ENCODE results near the gene DTX2.
"Not testable (repeated sequence)": the region's sequence is repeated elsewhere in the genome, so short reads cannot be mapped to it uniquely, and the experiment has no call there.

The DTX2 gene

GRCh38 chr7:76498583-76499200, 37.2 kb downstream of the DTX2 start:
- H3K36me3 ChIP-seq, result not testable (repeated sequence)

GRCh38 chr7:76499201-76499923, 37.9 kb downstream of the DTX2 start:
- peak overlapping the region; percentile 33; the same call in 1 of the 2 replicates for H3K4me3 ChIP-seq (ENCODE audit: low read depth, low read length)
- not testable (repeated sequence) for H3K4me1 ChIP-seq, H3K27me3 ChIP-seq, DNase-seq, H3K36me3 ChIP-seq, H3K9me3 ChIP-seq

More at GRCh38 chr7:76498583-76499200, 37.2 kb downstream of the DTX2 start:
- DNase-seq; H3K27me3 ChIP-seq; H3K4me1 ChIP-seq; H3K4me3 ChIP-seq (ENCODE audit: low read depth, low read length); H3K9me3 ChIP-seq: not testable (repeated sequence)

- not testable (repeated sequence) for H3K9me3 ChIP-seq, H3K4me1 ChIP-seq, H3K27me3 ChIP-seq, H3K36me3 ChIP-seq
- DNase-seq, result peak; percentile 76
- peak overlapping the region; percentile 8; the same call in 1 of the 2 replicates for H3K4me3 ChIP-seq (ENCODE audit: low read depth, low read length)
These were observed 38.4 kb downstream of the DTX2 start for GRCh38 chr7:76499924-76500241.

DNA sequence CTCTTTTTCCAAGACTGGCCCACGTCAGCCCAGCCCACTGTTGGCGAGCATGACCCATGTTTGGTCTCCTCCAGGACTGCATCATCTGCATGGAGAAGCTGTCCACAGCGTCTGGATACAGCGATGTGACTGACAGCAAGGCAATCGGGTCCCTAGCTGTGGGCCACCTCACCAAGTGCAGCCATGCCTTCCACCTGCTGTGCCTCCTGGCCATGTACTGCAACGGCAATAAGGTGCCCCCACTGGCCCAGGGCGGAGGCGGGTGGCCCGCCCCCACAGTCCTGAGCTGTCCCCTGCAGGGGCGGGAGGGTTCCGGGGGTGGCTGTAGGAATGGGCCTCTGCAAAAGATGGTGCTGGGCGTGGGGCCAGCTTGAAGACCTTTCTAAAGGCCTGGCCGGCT, 40.7 kb downstream of the DTX2 start:
- DNase-seq; H3K4me1 ChIP-seq; H3K36me3 ChIP-seq; H3K27me3 ChIP-seq; H3K4me3 ChIP-seq (ENCODE audit: low read depth, low read length); H3K9me3 ChIP-seq: not testable (repeated sequence)

DNA sequence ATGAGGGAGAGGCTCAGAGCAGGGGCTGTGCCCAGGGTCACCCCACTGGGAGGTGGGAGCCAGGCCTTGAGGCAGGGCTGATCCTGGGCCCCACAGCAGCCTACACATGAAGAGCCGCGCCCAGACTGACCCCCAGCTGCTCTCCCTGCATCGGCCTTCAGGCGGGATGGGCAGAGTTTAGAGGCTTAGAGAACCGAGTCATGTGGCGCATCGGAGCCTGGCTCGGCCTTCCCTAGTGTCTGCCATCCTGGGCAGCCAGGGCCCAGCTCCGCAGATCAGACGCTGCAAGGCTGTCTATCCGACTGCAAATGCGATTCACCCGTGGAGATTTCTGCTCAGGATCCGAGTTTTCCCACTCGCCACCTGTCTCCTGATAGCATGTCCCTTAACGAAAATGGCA, 41.3 kb downstream of the DTX2 start:
- H3K36me3 ChIP-seq; H3K9me3 ChIP-seq; H3K27me3 ChIP-seq; H3K4me1 ChIP-seq; DNase-seq; H3K4me3 ChIP-seq (ENCODE audit: low read depth, low read length): not testable (repeated sequence)

DNA sequence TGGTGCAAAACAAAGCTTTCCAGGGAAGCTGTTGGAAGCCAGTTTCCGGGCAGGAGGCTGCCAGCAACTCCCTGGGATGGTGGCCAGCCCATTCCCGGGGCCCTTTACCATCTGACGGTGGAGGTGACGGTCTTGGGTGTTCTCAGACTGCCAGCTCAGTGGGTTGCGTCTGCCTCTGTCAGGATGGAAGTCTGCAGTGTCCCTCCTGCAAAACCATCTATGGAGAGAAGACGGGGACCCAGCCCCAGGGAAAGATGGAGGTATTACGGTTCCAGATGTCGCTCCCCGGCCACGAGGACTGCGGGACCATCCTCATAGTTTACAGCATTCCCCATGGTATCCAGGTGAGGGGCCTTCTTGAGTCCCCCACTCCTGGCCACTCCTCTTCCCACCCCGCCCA, 41.7 kb downstream of the DTX2 start:
- not testable (repeated sequence) for H3K4me1 ChIP-seq; DNase-seq; H3K4me3 ChIP-seq (ENCODE audit: low read depth, low read length); H3K9me3 ChIP-seq; H3K36me3 ChIP-seq; H3K27me3 ChIP-seq

DNA sequence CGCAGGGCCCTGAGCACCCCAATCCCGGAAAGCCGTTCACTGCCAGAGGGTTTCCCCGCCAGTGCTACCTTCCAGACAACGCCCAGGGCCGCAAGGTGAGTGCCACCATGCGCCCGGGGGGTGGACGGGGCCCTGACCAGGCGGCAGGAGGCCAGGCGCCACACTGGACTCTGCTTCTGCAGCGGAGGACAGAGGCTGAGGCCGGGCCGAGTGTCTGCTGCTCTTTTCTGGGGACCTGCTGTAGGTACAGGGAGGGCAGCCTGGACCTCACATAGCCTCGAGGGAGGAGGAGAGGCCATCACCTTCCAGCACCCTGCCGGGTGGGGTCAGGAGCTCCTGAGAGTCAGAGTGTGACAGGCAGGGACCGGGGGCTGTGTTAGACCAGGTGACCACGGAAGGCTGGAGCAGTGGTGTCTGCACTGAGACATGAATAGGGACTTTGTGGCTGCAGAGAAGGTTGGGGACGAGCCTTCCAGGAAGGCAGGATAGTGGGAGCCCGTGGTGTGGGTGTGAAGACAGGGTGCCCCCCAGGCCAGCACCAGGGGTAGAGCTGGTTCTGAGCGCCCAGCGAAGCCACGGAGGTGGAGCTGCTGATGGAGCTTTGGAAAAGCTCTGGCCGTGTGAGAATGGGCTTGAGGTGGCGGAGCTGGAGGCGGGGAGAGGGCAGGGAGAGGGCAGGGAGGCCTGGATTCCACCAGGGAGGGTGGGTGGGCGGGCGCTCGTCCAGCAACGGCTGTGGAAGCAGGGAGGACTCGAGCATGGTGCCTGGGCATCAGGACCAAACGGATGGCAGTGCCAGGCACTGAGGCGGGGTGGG, 43.0 kb downstream of the DTX2 start:
- H3K36me3 ChIP-seq; H3K4me1 ChIP-seq; DNase-seq; H3K9me3 ChIP-seq; H3K27me3 ChIP-seq; H3K4me3 ChIP-seq (ENCODE audit: low read depth, low read length): not testable (repeated sequence)

DNA sequence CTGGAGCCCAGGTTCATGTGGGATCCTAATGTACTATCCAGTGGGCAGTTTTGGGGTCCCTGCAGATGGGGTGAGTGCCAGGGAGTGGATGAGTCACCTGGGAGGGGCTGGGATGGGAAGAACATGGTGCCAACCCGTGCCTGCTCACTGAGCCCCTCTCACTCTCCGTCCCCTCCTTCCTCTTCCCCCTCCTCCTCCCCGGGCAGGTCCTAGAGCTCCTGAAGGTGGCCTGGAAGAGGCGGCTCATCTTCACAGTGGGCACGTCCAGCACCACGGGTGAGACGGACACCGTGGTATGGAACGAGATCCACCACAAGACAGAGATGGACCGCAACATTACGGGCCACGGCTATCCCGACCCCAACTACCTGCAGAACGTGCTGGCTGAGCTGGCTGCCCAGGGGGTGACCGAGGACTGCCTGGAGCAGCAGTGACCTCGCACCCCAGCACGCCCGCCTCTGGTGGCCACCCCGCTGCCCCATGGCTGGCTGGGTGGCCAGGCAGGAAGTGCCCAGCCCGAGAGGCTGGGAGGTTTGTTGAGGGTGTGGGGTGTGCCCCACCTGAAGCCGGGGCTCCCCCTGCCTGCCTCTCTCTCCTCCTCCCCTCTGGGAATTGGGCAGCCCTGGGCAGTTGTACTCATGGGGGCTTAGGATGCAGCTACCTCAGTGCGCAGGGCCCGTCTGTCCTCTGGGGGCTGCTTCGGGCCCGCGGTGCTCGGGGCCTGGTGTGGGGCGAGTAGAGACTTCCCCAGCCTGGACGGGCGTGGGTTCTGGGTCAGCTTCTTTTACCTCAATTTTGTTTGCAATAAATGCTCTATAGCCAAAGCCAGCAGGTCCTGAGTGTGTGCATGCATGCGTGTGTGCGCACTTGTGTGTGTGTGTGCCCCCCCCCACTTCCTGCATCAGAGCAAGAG, 43.9 kb downstream of the DTX2 start:
- Histone ChIP-seq H3K9me3 (no peaks in the 10 kb centered on the region), H3K36me3 (no peaks in the 10 kb centered on the region), H3K27me3 (no peaks in the 10 kb centered on the region), H3K4me1 (no peaks in the 10 kb centered on the region), H3K4me3 (ENCODE audit: low read depth, low read length) (no peak overlapping the region)
- DNase-seq, result no peak
- TF ChIP-seq CTCF (IDR thresholded peaks at IDR 0.05; ENCODE audit: low read depth, low read length), result no peak

- Histone ChIP-seq H3K36me3 (no peaks in the 10 kb centered on the region), H3K4me1 (no peaks in the 10 kb centered on the region), H3K27me3 (no peaks in the 10 kb centered on the region), H3K4me3 (ENCODE audit: low read depth, low read length) (no peak overlapping the region), H3K9me3 (no peaks in the 10 kb centered on the region)
- DNase-seq, result no peak
- TF ChIP-seq CTCF (IDR thresholded peaks at IDR 0.05; ENCODE audit: low read depth, low read length), result no peak
These were observed 44.6 kb downstream of the DTX2 start for GRCh38 chr7:76506081-76506440.

DNA sequence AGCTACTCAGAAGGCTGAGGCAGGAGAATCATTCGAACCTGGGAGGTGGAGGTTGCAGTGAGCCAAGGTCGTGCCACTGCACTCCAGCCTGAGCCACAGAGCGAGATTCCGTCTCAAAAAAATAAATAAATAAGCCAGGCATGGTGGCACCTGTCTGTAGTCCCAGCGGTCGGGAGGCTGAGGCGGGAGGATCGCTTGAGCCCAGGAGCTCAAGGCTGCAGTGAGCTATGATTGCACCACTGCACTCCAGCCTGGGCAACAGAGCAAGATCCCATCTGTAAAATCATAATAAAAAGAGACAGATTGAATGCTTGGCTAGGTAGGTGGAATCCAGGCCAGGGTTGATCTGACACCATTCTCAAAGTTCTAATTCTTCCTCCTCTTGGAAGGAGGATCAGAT, 45.1 kb downstream of the DTX2 start:
- not testable (repeated sequence) for H3K27me3 ChIP-seq; H3K4me3 ChIP-seq (ENCODE audit: low read depth, low read length); H3K9me3 ChIP-seq; DNase-seq; H3K36me3 ChIP-seq; H3K4me1 ChIP-seq
